Pancreas (tissue), 10 donors: ENCODE measurements around the gene POLD3. TPM values are rescaled to one million over a fixed set of nuclear protein-coding genes. Genes with fewer than 3 reads are reported as not detected.

Source experiments
- ATAC-seq, 4 donors: fragments of 200-7000 bp; cut with Tn5 transposase; one replicate each; pipeline versions ENCODE4 v1.8.0 to v1.9.1; 2020; ENCODE audit warnings: mild to moderate bottlenecking in 4 of 4, moderate library complexity in 4 of 4
- DNase-seq, 6 donors: peaks; one replicate each; pipeline ENCODE4 v3.0.0-alpha.2; 2020
- FAIRE-seq: peaks from 2 replicates; lab custom pipeline; 2012; peaks lifted over from hg19 to GRCh38; lab: Jason Lieb, UNC
- H3K27ac ChIP-seq, 4 donors: fragments of 200-600 bp; sonication (generic); 1 replicate in 3 of 4; 2 replicates in 1 of 4; pipeline versions ENCODE4 v1.5.0 to v1.8.0; 2020
- H3K27me3 ChIP-seq, 4 donors: fragments of 200-600 bp; one replicate each; pipeline ENCODE4 v1.8.0; 2021
- H3K36me3 ChIP-seq, 3 donors: fragments of 200-600 bp; sonication (generic) in 1 of 3; one replicate each; pipeline versions ENCODE4 v1.5.0 to v1.8.0; 2020 to 2021
- H3K4me1 ChIP-seq, 3 donors: fragments of 200-600 bp; one replicate each; pipeline ENCODE4 v1.8.0; 2021
- H3K4me3 ChIP-seq, 4 donors: fragments of 200-600 bp; sonication (generic) in 2 of 4; one replicate each; pipeline versions ENCODE4 v1.5.0 to v1.8.0; 2020 to 2021
- H3K9me3 ChIP-seq, 4 donors: fragments of 200-600 bp; one replicate each; pipeline ENCODE4 v1.8.0; 2021
- WGBS, 2 donors: extraction: QIAGEN DNeasy Blood & Tissue Kit; methylation state at CpG; one replicate each; pipeline ENCODE4 v1.1.7; 2013; 5-methylcytosine and 5-hydroxymethylcytosine counted together
- intact Hi-C, 3 donors: fragments of 100-400 bp; cut with DNase I; formaldehyde crosslinking; loops; one replicate each; pipeline versions ENCODE4 v1.11.1 to v1.14.2; 2022
- polyA plus RNA-seq, 2 donors: library from polyadenylated mRNA; stranded (reverse); fragments of 200-250 nt; gene quantifications; one replicate each; pipeline ENCODE4 v1.2.3, GENCODE V29; 2013
- total RNA-seq, 6 donors: library from RNA; stranded (reverse); fragmentation: NEBNext Ultra II Directional in 4 of 6; extraction: Animal tissue kit (Norgen Biotek cat#: 25700) in 4 of 6; gene quantifications; one replicate each; pipeline versions ENCODE4 v1.2.1 to v1.2.4, GENCODE V29; 2021 to 2023
- TF ChIP-seq, protein P1 (sequence below), 4 donors: fragments of 200-600 bp; sonication (generic) in 3 of 4; IDR thresholded peaks; one replicate each; pipeline versions ENCODE4 v1.5.0 to v1.8.0; 2021; ENCODE audit warnings: antibody characterized with exemption in 4 of 4
- donor health status: healthy with polysubstance abuse.
- donor health status: DM: no; HTN: no; CAD: no; lungs with moderate emphysema.
- donor health status: DM: no; HTN: no; CAD: no.
- donor health status: control.
- donor health status: control.
- donor health status: Bipolar disorder and iron deficiency.
- donor health status: DM: yes; HTN: yes; CAD: no.
- donor health status: DM: no; HTN: no; CAD: no.
- donor health status: DM: no; HTN: no; CAD: no.
- donor health status: DM: yes; HTN: yes; CAD: no.

POLD3 gene
- total and polyA plus RNA-seq, 8 donors = 7.2 to 14.0 (median 9.6) TPM

DNA sequence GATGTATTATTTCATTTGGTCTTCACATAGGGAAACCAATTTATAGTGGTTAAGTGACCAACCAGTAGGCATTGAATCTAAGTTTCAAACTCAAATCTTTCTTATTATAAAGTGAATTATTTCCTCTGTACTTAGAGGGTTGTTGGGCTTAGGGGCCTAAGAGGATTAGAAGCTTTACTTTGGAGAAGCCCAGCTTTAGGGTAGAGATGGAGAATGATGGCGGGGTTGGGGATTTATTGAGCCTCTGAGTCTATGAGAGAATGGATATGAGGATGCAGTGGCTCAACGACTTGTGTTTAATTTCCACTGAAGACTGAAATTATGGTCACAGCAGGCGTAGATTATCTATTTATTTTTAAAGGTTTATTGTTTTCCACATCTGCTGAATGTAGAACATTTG, 83.4 kb downstream of the POLD3 start:
- no peaks in the 10 kb centered on the region for H3K27me3 ChIP-seq
- H3K9me3 ChIP-seq = no peaks in the 10 kb centered on the region
- FAIRE-seq (no peak), ATAC-seq (no peak), DNase-seq (no peak)
- no peak overlapping the region for H3K4me3 ChIP-seq
- no peak overlapping the region for H3K27ac ChIP-seq
- TF ChIP-seq, protein P1, sequence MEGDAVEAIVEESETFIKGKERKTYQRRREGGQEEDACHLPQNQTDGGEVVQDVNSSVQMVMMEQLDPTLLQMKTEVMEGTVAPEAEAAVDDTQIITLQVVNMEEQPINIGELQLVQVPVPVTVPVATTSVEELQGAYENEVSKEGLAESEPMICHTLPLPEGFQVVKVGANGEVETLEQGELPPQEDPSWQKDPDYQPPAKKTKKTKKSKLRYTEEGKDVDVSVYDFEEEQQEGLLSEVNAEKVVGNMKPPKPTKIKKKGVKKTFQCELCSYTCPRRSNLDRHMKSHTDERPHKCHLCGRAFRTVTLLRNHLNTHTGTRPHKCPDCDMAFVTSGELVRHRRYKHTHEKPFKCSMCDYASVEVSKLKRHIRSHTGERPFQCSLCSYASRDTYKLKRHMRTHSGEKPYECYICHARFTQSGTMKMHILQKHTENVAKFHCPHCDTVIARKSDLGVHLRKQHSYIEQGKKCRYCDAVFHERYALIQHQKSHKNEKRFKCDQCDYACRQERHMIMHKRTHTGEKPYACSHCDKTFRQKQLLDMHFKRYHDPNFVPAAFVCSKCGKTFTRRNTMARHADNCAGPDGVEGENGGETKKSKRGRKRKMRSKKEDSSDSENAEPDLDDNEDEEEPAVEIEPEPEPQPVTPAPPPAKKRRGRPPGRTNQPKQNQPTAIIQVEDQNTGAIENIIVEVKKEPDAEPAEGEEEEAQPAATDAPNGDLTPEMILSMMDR (IDR thresholded peaks at IDR 0.05) = no peak
- H3K36me3 ChIP-seq = no peaks in the 10 kb centered on the region
- 89 to 91% methylated on average over 3 of the region's 3 CpGs for WGBS, 2 donors
- peaks cover 0 to 8% (median 0%) of the 10 kb centered on the region in 3 donors for H3K4me1 ChIP-seq
- intact Hi-C loops = no loop called here

DNA sequence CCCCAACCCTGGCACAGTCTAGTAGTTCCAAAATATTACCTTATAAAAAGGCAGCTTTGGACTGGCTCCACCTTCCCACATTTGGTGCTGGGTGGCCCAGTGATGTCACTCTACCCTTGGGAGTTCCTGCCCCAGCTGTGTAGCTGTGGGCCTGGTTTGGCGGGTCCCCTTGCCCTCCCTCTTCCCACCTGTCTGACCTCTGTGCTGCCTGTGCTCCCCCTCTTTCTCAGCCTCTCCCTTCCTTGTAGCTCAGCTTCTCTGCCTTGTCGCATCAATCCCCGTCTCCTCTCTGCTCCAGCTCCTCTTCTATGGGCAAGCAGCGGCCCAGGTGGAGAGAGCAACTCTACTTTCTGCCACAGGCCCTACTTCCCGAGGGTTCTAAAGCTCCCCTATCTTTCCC, 84.2 kb downstream of the POLD3 start:
- Histone ChIP-seq H3K27me3 (no peaks in the 10 kb centered on the region), H3K4me1 (peaks cover 3 to 15% (median 6%) of the 10 kb centered on the region in 3 donors), H3K4me3 (no peak overlapping the region), H3K9me3 (no peaks in the 10 kb centered on the region), H3K27ac (no peak overlapping the region), H3K36me3 (no peaks in the 10 kb centered on the region)
- 85 to 99% methylated on average over 5 of the region's 5 CpGs for WGBS, 2 donors
- FAIRE-seq (no peak), ATAC-seq (no peak), DNase-seq (peak in 1 of 6 donors; percentile 2)
- intact Hi-C loops = no loop called here
- TF ChIP-seq, protein P1 (IDR thresholded peaks at IDR 0.05) = no peak

DNA sequence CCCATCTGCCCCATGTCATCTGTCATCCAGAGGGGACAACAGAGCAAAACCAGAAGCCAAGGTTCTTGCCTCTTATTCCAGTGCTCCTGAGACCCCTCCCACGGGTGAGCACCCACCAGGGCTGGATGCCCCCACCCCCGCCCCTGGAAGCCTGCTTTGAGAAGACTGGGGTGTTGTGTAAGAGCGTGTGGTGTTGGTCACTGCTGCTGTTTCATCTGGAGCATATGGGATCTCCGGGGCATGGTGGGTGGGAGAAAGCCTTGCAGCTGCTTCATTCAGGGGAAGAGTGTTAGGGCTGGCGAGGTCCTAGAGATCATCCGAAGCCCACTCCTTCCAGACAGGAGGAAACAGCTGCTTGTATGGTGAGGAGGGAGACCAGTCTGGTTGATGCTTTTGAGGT, 84.7 kb downstream of the POLD3 start:
- intact Hi-C loops = no loop called here
- Histone ChIP-seq H3K27ac (no peak overlapping the region), H3K4me3 (no peak overlapping the region), H3K9me3 (no peaks in the 10 kb centered on the region), H3K4me1 (peaks cover 7 to 20% (median 12%) of the 10 kb centered on the region in 3 donors), H3K36me3 (no peaks in the 10 kb centered on the region), H3K27me3 (no peaks in the 10 kb centered on the region)
- peak in 2 of 6 donors; percentile 13 to 35 for DNase-seq
- TF ChIP-seq, protein P1 (IDR thresholded peaks at IDR 0.05) = no peak
- ATAC-seq = no peak
- no peak for FAIRE-seq
- WGBS, 2 donors = 80 to 84% methylated on average over 6 of the region's 6 CpGs

DNA sequence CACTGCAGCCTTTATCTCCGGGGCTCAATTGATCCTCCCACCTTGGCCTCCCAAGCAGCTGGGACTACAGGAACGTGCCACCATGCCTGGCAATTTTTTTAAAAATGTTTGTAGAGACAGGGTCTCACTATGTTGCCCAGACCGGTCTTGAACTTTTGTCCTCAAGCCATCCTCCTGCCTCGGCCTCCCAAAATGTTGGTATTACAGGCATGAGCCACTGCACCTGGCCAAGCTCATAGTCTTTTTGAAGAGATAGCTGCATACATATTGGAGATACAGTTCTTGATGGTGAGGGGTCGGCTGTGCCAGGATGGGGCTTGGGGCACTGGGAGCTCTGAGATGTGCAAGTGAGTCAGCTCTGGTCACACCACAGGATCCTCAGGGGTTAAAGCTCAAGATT, 85.7 kb downstream of the POLD3 start:
- no peaks in the 10 kb centered on the region for H3K36me3 ChIP-seq
- 90 to 92% methylated on average over 5 of the region's 5 CpGs for WGBS, 2 donors
- FAIRE-seq = no peak
- no peak overlapping the region for H3K27ac ChIP-seq
- no peaks in the 10 kb centered on the region for H3K9me3 ChIP-seq
- no peak for ATAC-seq
- H3K27me3 ChIP-seq = no peaks in the 10 kb centered on the region
- intact Hi-C loops = no loop called here
- DNase-seq = peak in 1 of 6 donors; percentile 10
- no peak overlapping the region for H3K4me3 ChIP-seq
- peaks cover 10 to 17% (median 12%) of the 10 kb centered on the region in 3 donors for H3K4me1 ChIP-seq
- TF ChIP-seq, protein P1 (IDR thresholded peaks at IDR 0.05) = no peak

DNA sequence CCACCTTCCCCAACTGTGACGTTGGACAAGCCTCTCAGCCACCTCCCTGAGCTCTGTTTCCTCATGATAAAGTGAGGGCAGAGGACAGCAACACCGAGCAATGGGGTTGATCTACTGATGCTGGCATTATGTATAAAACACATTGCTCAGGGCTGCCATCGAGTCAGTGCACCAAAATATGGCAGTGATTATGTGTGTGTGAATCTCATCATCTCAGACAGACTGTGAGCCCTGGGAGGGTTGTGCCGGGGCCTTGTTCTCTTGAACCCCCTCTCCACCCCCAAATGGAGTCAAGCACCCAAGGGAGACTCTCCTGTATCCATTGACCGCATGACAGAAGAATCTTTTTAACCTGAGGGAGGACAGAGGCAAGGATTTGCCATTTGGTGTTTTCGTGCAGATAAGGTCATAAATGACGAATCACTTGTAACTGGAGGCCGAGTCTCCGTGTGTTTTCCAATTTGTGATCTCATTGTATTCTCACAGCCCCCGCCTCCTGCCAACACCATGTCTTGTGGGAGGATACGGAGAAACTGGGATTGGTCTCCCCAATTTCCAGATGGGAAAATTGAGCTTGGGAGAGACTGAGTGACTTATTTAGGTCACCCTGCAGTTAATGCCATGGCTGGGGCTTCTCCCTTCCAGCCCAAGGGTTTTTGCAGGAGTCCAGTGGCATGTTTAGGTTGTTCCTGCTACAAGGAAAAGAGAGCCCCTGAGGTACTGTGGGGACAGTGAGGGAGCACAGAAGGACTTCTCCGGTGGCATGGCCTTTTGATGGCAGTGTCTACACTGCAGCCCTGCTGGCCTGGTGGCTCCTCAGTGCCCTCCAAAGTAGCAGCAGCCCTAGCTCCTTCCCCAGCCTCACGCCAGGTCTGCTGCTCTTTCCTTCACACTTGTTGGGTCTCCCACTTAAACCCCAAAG, 86.5 kb downstream of the POLD3 start:
- Histone ChIP-seq H3K4me1 (peaks cover 10 to 16% (median 12%) of the 10 kb centered on the region in 3 donors), H3K27ac (no peak overlapping the region), H3K36me3 (no peaks in the 10 kb centered on the region), H3K9me3 (no peaks in the 10 kb centered on the region), H3K27me3 (no peaks in the 10 kb centered on the region), H3K4me3 (no peak overlapping the region)
- 82 to 87% methylated on average over 13 of the region's 13 CpGs for WGBS, 2 donors
- ATAC-seq (no peak), FAIRE-seq (no peak), DNase-seq (peak in 1 of 6 donors; percentile 14)
- intact Hi-C loops = no loop called here
- TF ChIP-seq, protein P1 (IDR thresholded peaks at IDR 0.05) = no peak
